ENCODE measurements around the gene ALG8. TPM values are rescaled to one million over a fixed set of nuclear protein-coding genes. Genes with fewer than 3 reads are reported as not detected.

ALG8 gene
- total RNA-seq, 1 experiment from 2014 or later: 97.0 TPM

DNA sequence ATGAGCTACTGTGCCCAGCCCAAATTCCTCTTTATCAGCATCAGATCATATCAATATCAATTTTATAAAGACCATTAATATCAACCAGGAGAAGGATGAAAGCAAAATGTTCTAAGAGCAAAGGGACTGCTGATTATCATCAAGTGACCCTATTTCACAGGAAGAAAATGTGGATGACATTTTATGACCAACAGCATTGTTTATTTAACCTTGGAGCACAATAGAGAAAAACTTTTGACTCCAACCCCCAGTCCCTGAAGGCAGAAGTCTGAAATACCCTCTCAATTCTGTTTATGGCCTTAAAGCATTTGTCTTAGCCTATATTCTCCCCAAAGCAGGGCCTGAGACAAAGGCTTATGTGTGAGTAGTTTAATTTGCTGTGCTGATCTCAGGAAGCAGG is 11.3 kb upstream of the ALG8 start:
- in situ Hi-C loops (cut with HindIII; ENCODE audit: low pct_unique_long_range_greater_than_20kb, low sequenced_read_pairs) (no loop called here), intact Hi-C loops (cut with micrococcal nuclease; ENCODE audit: unreplicated experiment) (no loop called here)
- CTCF ChIA-PET: no interaction called here
- peaks cover 5% of the 10 kb centered on the region; the same call in 1 of the 2 replicates for H3K4me1 ChIP-seq (ENCODE audit: control insufficient read depth, insufficient read depth, low read length)
- no peaks in the 10 kb centered on the region for H3K27me3 ChIP-seq (ENCODE audit: control insufficient read depth, insufficient read depth, low read length)
- no TSS peak for BruUV-seq (replicated peaks)
- DNase-seq (ENCODE audit: low read depth, low spot score) (no peak), ATAC-seq (no peak)
- no peaks in the 10 kb centered on the region for H3K9me3 ChIP-seq (ENCODE audit: control insufficient read depth, insufficient read depth, low read depth, low read length)
- H3K27ac ChIP-seq (ENCODE audit: low read length): no peak overlapping the region
- H3K36me3 ChIP-seq (ENCODE audit: control insufficient read depth, insufficient read depth, low read length): no peaks in the 10 kb centered on the region
- no peak overlapping the region for H3K4me3 ChIP-seq (ENCODE audit: low read depth in 2 of 2, low read length in 2 of 2)
- POLR2A ChIA-PET: no interaction called here
- TF ChIP-seq TCF7L2 (IDR thresholded peaks at IDR 0.05; ENCODE audit: low read depth, low read length) (no peak), POLR2AphosphoS5 (IDR thresholded peaks at IDR 0.05; ENCODE audit: low read depth, low read length) (no peak), SIN3A (IDR thresholded peaks at IDR 0.05; ENCODE audit: borderline replicate concordance, insufficient read depth, low read depth, low read length) (no peak)
- TF ChIP-seq, protein P1, sequence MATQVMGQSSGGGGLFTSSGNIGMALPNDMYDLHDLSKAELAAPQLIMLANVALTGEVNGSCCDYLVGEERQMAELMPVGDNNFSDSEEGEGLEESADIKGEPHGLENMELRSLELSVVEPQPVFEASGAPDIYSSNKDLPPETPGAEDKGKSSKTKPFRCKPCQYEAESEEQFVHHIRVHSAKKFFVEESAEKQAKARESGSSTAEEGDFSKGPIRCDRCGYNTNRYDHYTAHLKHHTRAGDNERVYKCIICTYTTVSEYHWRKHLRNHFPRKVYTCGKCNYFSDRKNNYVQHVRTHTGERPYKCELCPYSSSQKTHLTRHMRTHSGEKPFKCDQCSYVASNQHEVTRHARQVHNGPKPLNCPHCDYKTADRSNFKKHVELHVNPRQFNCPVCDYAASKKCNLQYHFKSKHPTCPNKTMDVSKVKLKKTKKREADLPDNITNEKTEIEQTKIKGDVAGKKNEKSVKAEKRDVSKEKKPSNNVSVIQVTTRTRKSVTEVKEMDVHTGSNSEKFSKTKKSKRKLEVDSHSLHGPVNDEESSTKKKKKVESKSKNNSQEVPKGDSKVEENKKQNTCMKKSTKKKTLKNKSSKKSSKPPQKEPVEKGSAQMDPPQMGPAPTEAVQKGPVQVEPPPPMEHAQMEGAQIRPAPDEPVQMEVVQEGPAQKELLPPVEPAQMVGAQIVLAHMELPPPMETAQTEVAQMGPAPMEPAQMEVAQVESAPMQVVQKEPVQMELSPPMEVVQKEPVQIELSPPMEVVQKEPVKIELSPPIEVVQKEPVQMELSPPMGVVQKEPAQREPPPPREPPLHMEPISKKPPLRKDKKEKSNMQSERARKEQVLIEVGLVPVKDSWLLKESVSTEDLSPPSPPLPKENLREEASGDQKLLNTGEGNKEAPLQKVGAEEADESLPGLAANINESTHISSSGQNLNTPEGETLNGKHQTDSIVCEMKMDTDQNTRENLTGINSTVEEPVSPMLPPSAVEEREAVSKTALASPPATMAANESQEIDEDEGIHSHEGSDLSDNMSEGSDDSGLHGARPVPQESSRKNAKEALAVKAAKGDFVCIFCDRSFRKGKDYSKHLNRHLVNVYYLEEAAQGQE (IDR thresholded peaks at IDR 0.05; ENCODE audit: insufficient read depth in 1 of 2, low read depth in 2 of 2, low read length in 1 of 2): no peak
- TF ChIP-seq, protein P2, sequence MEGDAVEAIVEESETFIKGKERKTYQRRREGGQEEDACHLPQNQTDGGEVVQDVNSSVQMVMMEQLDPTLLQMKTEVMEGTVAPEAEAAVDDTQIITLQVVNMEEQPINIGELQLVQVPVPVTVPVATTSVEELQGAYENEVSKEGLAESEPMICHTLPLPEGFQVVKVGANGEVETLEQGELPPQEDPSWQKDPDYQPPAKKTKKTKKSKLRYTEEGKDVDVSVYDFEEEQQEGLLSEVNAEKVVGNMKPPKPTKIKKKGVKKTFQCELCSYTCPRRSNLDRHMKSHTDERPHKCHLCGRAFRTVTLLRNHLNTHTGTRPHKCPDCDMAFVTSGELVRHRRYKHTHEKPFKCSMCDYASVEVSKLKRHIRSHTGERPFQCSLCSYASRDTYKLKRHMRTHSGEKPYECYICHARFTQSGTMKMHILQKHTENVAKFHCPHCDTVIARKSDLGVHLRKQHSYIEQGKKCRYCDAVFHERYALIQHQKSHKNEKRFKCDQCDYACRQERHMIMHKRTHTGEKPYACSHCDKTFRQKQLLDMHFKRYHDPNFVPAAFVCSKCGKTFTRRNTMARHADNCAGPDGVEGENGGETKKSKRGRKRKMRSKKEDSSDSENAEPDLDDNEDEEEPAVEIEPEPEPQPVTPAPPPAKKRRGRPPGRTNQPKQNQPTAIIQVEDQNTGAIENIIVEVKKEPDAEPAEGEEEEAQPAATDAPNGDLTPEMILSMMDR (IDR thresholded peaks at IDR 0.05): no peak

DNA sequence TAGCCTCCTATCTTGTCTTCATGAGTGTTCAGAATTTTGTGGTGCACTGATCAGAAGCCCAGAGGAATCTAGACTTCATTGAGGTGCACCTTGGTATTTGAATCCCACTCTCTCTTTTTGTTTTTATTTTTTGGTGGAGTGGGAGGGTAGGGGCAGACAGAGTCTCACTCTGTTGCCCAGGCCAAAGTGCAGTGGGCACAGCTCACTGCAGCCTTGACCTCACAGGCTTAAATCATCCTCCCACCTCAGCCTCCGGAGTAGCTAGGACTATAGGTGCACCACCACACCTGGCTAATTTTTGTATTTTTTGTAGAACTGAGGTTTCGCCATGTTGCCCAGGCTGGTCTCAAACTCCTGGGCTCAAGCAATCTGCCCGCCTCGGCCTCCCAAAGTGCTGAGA is 10.9 kb upstream of the ALG8 start:
- TF ChIP-seq, protein P2 (IDR thresholded peaks at IDR 0.05): no peak
- TF ChIP-seq POLR2AphosphoS5 (IDR thresholded peaks at IDR 0.05; ENCODE audit: low read depth, low read length): no peak
- TF ChIP-seq TCF7L2 (IDR thresholded peaks at IDR 0.05; ENCODE audit: low read depth, low read length): no peak
- TF ChIP-seq, protein P1 (IDR thresholded peaks at IDR 0.05; ENCODE audit: insufficient read depth in 1 of 2, low read depth in 2 of 2, low read length in 1 of 2): no peak
- TF ChIP-seq SIN3A (IDR thresholded peaks at IDR 0.05; ENCODE audit: borderline replicate concordance, insufficient read depth, low read depth, low read length): no peak
- Histone ChIP-seq H3K4me1 (ENCODE audit: control insufficient read depth, insufficient read depth, low read length) (peaks cover 5% of the 10 kb centered on the region; the same call in 1 of the 2 replicates), H3K9me3 (ENCODE audit: control insufficient read depth, insufficient read depth, low read depth, low read length) (no peaks in the 10 kb centered on the region), H3K27me3 (ENCODE audit: control insufficient read depth, insufficient read depth, low read length) (no peaks in the 10 kb centered on the region), H3K36me3 (ENCODE audit: control insufficient read depth, insufficient read depth, low read length) (no peaks in the 10 kb centered on the region), H3K4me3 (ENCODE audit: low read depth in 2 of 2, low read length in 2 of 2) (no peak overlapping the region), H3K27ac (ENCODE audit: low read length) (no peak overlapping the region)
- POLR2A ChIA-PET: no interaction called here
- ATAC-seq: no peak
- no peak for DNase-seq (ENCODE audit: low read depth, low spot score)
- in situ Hi-C loops (cut with HindIII; ENCODE audit: low pct_unique_long_range_greater_than_20kb, low sequenced_read_pairs): no loop called here
- CTCF ChIA-PET: no interaction called here
- BruUV-seq (replicated peaks): no TSS peak
- intact Hi-C loops (cut with micrococcal nuclease; ENCODE audit: unreplicated experiment): no loop called here

Data from Panc1 (cell line).